GM21717 (cell line): Measurements from ENCODE around the gene MYOG.

Experiments used
- ATAC-seq: cut with Tn5 transposase; IDR thresholded peaks from one replicate; pipeline ENCODE4 v1.9.1; 2021; ENCODE audit warnings: mild to moderate bottlenecking, moderate library complexity; ENCODE audit not compliant: unreplicated experiment

The MYOG gene

DNA sequence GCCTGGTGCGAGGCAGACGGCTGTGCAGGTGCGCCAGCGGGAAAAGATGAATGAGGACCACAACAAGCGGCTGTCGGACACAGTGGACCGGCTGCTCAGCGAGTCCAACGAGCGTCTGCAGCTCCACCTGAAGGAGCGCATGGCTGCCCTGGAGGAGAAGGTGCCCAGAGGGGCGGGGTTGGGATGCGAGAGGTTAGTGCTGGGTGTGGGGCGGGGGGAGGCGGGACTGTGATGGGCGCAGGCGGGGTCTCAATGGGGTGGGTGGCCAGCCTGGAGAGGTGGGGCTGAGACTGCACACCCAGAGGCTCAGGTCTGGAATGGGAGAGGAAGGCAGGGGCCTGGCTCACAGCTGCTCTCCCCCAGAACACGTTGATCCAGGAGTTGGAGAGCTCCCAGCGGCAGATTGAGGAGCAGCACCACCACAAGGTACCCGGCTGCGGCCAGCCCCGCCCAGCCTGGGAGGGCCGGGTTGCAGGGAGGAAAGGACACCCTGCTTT is 37.2 kb downstream of the MYOG start:
- no peak for ATAC-seq

DNA sequence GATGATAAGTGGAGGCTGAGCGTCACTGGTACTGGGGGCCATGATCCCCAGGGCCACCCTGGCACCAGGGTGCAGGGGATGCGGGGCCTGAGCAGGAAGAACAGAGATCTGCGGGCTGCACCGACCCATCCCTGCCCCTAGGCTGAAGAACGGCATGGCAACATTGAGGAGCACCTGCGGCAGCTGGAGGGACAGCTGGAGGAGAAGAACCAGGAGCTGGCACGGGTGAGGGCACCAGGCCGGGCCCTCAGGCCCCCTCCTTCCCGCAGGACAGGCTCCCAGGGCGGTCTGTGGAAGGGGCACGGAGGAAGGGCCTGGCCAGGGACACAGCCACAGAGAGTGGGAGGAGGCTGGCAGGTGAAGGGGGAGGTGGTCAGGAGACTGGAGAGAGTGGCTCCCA is 37.7 kb downstream of the MYOG start:
- ATAC-seq = no peak

DNA sequence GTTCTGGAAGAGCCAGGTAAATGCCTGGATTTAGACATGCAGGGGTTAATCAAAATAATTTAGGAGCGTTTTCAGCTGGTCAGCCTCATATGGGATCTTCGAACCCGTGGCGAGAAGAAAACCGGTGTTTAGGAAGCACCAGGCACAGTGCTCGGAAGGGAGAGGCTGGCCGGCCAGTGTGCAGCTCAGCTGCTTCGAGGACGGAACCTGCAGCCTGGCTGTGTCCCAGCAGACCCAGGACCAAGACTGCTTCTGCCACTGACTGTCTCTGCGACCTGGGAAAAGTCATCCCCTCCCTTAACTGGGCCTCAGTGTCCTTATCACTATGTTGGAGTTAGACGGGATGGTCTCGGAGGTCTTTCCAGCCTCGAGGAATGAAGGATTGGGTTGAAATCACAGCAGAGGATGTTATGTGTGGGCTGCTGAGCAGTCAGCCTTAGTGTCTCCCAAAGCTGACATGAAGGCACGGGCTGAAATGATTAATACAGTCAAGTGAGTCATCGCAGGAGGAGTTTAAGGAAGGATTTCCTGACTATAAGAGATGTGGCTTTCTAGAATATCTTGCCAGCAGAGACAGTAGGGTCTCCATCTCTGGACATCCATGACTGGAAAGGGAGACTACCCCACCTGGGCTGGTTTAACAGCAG is 38.7 kb downstream of the MYOG start:
- no peak for ATAC-seq

DNA sequence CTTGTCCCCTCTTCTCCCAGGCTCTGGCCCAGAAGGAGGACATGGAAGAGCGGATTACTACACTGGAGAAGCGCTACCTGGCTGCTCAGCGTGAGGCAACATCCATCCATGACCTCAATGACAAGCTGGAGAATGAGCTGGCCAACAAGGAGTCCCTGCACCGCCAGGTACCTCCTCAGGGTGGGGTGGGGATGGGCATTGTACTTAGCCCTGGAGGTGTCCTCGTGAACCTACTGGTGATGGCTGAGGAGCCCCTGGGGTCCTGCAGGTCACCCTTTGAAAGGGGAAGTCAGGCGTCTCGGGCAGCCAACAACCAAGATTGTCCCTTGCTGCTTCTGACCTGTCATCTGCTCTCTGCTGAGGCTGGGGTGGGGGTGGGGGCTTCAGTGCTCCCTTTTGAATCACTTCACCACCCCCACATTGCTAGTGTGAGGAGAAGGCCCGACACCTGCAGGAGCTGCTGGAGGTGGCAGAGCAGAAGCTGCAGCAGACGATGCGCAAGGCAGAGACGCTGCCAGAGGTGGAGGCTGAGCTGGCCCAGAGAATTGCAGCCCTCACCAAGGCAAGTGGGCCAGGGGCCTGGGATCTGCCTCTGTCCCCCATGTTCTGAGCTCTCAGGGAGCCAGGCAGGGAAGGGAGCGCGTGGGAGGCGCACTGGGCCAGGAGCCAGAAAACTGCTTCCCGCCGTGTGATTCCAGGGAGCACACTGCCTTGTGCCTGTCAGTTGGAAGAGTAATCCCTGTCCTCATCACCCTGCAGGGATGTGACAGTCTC is 39.8 kb downstream of the MYOG start:
- ATAC-seq = no peak

DNA sequence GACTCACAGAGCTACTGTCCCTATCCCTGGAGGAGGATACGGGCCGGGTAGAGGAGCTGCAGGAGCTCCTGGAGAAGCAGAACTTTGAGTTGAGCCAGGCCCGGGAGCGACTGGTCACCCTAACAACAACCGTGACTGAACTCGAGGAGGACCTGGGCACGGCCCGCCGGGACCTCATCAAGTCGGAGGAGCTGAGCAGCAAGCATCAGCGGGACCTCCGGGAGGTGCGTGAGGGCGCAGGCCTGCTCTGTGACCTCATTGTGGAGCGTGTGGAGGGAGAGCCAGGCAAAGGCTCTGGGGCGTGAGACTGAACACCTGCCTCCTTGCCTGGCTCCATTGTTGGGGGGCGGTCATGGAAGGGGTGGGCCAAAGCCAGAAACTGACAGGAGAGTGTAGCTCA is 40.5 kb downstream of the MYOG start:
- ATAC-seq = no peak

DNA sequence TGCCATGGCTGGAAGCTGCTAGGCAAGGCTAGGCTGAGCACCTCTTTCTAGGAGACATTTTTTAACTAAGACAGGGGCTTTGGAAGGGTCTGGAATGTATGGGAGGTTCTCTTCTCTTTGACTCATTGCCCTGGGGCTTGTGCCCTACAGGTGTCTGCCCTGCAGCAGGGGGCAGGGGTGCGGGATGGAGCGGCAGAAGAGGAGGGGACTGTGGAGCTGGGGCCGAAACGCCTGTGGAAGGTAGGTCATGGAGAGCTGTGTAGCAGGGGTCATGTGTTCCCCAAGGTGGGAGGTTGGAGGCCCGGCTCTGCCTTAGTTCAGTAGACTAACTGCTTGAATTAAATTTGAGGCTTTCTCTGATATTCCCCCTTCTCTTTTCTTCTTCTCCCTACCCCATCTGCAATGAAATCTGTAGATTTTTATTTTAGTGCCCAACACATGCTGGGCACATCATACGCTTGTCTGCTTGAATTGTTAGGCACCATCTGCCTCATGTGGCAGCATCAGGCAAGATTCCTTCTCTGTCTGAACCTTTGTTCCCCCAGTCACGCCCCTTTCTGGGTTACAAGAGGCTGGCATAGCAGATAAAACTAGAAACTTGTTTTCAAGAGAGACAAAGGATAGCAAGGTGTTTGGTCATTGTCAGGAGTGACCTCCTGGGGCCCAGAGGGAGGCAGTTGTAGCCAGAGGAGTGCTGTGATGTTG is 41.1 kb downstream of the MYOG start:
- ATAC-seq = no peak

DNA sequence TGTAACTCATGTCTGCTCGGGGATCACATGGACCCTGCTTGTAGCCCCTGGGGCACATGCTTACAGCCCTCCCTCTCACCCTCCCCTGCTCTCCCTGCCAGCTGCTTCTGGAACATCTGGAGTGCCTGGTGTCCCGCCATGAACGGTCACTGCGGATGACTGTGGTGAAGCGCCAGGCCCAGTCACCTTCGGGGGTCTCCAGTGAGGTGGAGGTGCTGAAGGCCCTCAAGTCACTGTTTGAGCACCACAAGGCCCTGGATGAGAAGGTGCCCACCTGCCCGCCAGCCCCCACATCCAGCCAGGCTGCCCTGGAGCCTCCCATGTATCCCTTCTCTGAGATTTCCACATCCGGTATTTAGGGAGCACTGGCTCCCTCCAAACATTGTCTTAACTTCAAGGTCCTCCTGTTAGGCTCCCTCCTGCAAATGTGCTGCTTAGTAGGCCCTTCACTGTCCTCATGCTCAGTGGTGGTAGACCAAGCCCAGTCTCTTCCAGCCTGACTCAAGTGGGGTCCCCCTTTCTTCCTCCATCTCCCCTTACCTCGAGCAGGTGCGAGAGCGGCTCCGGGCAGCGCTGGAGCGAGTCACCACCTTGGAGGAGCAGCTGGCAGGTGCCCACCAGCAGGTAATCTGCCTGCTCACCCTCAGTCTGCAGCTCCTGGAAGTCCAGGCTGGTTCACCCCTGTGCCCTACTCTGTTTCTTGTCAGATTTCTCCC is 41.8 kb downstream of the MYOG start:
- ATAC-seq = no peak

DNA sequence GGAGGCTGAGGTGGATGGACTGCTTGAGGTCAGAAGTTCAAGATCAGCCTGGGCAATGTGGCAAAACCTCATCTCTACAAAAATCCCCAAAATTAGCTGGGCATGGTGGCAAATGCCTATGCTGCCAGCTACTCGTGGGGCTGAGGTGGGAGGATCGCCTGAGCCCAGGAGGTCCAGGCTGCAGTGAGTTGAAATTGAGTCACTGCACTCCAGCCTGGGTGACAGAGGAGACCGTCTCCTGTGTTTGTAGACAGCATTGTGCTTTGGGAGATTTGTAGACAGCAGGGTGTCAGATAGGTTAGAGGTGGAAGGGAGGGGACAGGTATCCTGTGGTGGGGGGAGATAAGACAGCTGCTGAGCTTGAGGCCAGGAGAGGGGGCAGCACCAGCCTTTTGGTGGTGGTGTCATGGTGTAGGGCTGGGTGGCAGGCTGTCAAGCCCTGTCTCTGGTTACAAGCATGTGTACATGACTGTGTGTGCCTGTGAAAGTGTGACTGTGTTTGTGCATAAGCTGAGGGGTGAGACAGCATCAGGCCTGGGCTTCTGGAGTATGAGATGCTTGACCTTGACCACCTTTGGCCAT is 44.4 kb downstream of the MYOG start:
- ATAC-seq = no peak

DNA sequence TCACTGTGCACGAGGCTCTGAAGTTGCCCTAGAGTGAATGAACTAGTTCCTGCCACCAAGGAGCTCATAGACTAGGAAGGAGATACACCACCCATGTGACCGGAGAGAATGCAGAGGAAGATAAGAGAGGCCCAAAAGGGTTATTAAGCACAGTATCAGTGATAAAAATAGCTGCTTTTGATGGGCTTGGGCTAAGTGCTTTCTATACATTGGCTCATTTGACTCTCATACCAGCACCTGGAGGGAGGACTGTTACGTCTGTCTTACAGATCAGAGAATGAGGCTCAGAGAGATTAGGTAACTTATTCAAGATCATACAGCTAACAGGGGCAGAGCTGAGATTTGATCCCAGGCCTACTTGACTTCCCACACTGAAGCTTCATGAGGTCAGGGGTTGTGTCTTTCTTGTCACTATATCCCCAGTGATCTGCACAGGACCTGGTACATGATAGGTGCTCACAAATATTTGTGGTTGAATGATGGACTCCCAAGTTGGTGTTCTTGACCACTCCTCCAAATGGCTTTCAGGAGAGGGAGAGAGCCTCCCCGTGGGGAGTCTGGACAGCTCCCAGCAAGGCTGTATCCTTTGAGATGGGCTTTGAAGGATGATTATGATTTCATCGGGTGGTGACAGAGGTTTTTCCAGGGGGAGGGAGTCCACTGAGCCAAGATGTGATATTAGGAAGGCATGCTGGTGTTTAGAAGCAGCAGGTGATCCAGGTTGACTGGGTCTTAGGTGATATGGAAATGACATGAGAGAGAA is 45.1 kb downstream of the MYOG start:
- no peak for ATAC-seq

DNA sequence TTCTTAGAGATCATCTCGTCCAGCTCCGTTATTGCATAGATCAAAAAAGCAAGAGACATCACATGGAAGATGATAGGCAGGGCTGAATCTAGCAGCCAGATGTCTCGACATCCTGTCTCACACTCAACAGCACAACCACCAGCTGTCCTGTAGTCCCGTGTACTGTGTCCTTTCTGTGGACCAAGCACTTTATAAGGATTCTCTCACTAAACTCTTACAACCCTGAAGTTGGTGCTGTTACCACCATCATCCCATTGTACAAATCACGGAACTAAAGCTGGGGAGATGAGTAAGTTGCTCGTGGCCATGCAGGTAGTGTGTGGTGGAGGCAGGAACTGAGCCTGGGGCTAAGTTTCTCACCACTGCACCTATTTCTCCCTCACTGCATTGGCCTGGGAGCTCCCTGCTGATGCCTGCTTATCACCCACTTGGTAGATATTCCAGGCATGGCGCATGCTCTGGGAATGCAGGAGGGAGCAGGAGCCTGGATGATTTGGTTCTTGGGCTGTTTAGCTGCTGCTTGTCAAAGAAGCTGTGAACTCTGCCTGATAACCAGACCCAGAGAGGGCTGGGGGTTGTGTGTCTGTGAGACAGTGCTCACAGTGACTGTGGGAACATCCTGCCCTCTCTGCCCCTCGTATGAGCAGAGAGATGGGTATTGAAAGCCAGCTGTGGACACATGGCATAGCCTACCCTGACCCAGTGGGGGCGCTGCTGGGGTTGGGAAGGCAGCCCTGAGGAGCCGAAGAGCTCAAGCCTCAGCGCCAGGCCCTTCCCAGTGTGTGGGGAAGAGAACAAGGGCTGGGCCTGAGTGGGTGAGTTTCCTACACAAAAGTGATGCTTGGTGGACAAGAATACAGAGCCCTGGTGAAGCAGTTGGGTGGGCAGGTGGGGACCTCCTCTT is 46.0 kb downstream of the MYOG start:
- ATAC-seq = no peak

DNA sequence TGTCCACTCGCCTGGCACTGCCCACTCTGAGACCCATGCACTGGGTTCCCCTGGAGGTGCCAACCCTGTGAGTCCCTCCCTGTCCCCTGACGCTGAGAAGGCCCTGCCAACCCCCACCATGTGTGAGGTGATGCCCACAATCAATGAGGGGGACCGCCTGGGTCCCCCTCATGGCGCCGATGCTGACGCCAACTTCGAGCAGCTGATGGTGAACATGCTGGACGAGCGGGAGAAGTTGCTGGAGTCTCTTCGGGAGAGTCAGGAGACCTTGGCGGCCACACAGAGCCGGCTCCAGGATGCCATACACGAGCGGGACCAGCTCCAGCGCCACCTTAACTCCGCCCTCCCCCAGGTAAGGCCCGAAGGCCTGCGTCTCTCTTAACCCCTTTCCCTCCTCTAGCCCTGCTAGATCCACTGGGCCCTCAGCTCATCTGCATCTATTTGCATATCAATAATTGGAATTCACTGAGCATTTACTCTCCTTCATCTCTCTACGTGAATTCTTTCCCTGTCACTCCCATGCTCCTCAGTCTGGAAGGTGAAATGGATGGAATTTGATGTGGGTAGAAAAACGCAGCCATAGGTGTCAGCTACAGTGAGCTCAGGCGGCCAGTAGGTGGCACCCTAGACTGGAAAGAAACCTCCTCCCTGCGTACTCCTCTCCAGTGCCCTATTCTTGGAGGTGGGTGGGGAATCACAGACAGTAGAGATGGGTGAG is 46.8 kb downstream of the MYOG start:
- peak; percentile 49 for ATAC-seq

DNA sequence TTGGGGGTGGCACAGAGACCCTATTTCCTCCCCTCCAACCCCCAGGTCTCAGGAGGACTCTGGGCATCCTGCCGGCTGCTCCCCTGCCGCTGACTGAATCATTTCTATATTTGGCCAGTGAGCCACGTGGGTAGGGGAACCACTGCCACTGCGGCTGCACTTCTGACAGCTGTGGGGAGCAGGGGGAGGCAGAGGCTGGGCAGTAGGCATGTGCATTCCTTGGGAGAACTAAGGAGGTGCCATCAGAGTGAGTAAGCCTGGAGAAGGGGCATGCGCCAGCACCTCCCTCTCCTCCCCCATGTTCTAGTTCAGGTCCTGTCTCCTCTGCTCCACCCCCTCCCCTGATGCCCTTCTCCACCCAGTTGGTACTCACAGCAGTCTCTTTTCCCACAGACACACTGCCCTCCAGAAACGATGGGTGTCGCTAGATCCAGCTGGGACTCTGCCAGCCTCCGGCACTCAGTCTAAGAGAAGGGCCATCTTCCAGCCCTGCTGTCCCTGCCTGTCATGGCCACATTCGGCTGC is 47.5 kb downstream of the MYOG start:
- ATAC-seq = no peak

DNA sequence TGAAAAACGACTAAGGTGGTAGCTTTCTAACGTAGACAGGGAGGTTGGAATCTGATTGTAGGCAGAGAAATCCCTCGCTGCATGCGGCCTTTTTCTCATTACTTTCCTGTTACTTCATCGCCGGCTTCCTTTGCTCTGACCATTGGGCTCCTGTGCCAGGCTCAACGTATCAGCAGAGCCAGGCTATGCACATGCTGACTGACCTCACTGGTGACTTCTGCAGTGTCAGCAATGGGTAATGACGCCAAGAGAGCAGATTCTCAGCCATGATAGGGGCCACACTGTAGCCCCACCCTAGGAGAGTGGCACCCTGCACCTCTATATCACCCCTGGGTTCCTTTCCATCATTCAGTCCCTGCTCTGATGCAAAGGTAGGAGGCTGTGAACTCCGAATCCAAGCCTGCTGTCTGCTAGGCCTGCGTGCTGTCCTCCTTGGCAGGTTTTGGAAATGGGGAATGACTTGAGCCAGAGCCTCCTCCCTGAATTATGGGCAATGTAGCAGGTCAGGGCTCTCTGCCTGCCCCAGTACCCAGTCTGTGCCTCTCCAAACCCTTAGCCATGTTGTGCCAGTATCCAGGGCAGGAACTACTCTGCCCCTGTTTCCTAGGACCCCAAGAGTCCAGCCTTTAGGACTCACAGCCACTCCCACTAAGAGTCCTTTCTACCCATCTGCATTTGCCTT is 48.2 kb downstream of the MYOG start:
- no peak for ATAC-seq

DNA sequence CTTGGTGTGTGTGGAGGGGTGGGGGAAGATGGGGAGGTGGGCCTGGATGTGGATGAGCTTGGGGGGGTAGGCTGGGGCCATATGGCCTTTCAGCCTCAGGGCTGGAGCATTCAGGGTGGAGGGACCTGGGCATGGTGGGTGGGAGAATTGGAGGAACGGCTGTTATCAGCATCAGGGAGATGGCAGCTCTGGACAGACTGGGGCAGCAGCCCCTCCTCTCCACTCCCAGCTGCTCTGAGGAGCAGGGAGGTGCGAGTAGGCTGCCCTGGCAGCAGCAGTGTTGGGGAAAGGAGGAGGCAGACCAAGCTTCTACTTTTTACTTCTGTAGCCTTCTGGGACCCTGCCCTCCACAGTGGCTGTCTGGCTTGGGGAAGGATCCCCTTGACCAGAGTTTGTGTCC is 49.3 kb downstream of the MYOG start:
- ATAC-seq = no peak

DNA sequence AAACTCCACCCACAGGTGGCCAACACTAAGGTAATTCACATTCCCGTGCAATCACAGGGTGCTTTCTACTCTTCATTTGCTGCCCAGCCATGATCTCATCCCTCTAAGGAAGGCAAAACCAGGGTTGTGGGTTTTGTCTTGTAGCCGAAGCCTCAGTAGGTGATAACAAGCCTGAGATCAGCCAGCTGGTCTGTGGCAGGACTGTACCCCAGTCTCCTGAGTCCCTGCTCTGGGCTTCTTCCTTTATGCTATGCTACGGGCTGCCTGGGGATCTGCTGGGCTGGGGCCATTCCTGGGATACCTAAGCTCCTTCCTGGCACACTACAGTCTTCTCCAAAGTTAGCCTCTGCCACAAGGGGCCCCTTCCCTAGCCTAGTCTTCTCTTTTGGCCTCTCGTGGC is 49.7 kb downstream of the MYOG start:
- no peak for ATAC-seq

DNA sequence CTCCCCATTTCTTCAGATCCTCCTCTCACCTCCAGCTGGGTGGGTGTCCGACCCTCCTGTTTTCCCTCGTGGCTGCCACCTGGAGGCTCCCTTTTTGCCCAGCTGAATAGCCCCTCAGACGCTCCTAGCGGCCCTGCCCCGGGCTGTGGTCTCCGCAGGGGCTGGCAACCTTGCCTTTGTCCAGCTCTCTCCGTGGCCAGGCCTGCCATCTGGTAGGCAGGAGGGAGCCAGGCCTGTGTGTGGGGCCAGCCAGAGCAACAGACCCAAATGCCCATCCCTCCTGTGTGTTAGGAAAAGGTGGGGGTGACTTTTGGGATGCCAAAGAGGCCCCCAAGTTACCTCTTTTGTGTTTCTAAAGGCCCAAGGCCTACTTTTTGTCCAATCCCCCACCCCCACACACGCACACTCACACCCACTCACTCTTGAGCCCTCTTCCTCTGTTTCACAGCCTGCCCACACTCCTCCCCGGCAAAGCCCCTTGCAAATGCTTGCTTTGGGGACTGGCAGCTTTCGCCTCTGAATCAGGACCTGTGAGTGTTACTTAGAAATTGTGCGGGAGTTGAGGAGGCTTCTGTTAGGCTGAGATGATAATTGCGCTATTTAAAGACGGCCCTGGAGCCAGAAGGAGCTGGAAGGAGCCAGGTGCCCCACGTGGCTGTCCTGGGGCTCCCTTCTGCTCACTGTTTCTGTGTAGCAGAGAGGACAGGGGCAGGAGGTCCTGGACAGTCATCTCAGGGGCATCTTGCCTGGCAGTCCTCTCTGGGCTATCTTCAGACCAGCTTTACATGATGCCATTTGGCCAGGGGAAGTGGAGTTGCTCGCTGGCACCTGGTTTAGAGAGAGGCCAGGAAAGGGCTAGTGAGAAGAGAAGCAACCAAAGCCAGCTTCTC is 50.5 kb downstream of the MYOG start:
- ATAC-seq = no peak
